HEK293 (cell line): Measurements from ENCODE around the gene ATP5F1A.
A peak's percentile ranks its signal among the peaks of the same experiment; 100 is the strongest.

ENCODE experiments used
- GLIS1 ChIP-seq: fragments of 450-650 bp; formaldehyde crosslinking; IDR thresholded peaks from 2 replicates; pipeline ENCODE4 v1.5.1; 2016; ENCODE audit warnings: missing biosample characterization, missing genetic modification characterization
- IKZF3 ChIP-seq: fragments of 450-650 bp; IDR thresholded peaks from 2 replicates; pipeline ENCODE4 v1.5.0; 2018; ENCODE audit warnings: missing biosample characterization, mild to moderate bottlenecking, missing genetic modification characterization, moderate library complexity
- KLF1 ChIP-seq: fragments of 450-650 bp; formaldehyde crosslinking; IDR thresholded peaks from 2 replicates; pipeline ENCODE4 v1.5.1; 2016; ENCODE audit warnings: missing biosample characterization, missing genetic modification characterization
- PRDM10 ChIP-seq: fragments of 450-650 bp; formaldehyde crosslinking; IDR thresholded peaks from 2 replicates; pipeline ENCODE4 v1.5.1; 2016; ENCODE audit warnings: missing biosample characterization, missing genetic modification characterization
- SP3 ChIP-seq: fragments of 450-650 bp; formaldehyde crosslinking; IDR thresholded peaks from 2 replicates; pipeline ENCODE4 v1.5.1; 2016; ENCODE audit warnings: missing biosample characterization, missing genetic modification characterization
- SP7 ChIP-seq: fragments of 450-650 bp; formaldehyde crosslinking; IDR thresholded peaks from 2 replicates; pipeline ENCODE4 v1.5.1; 2016; ENCODE audit warnings: missing biosample characterization, missing genetic modification characterization
- YY1 ChIP-seq: fragments of 450-650 bp; formaldehyde crosslinking; IDR thresholded peaks from 2 replicates; pipeline ENCODE4 v1.5.1; 2018; ENCODE audit warnings: missing biosample characterization, missing genetic modification characterization
- YY2 ChIP-seq: fragments of 450-650 bp; formaldehyde crosslinking; IDR thresholded peaks from 2 replicates; pipeline ENCODE4 v1.5.1; 2016; ENCODE audit warnings: missing biosample characterization, missing genetic modification characterization
- ZBTB11 ChIP-seq: fragments of 450-650 bp; formaldehyde crosslinking; conservative IDR thresholded peaks from 2 replicates; pipeline ENCODE4 v1.5.1; 2016; ENCODE audit warnings: low read depth, missing biosample characterization, missing genetic modification characterization
- ZBTB8A ChIP-seq: fragments of 450-650 bp; formaldehyde crosslinking; IDR thresholded peaks from 2 replicates; pipeline ENCODE4 v1.5.1; 2016; ENCODE audit warnings: missing biosample characterization, missing genetic modification characterization
- ZEB2 ChIP-seq: fragments of 450-650 bp; formaldehyde crosslinking; IDR thresholded peaks from 2 replicates; pipeline ENCODE4 v1.5.1; 2016; ENCODE audit warnings: missing biosample characterization, missing genetic modification characterization
- ZIC2 ChIP-seq: fragments of 450-650 bp; formaldehyde crosslinking; IDR thresholded peaks from 2 replicates; pipeline ENCODE4 v1.5.1; 2016; ENCODE audit warnings: missing biosample characterization, missing genetic modification characterization
- ZNF121 ChIP-seq: fragments of 450-650 bp; formaldehyde crosslinking; IDR thresholded peaks from 2 replicates; pipeline ENCODE4 v1.5.1; 2016; ENCODE audit warnings: missing biosample characterization, missing genetic modification characterization
- ZNF169 ChIP-seq: fragments of 450-650 bp; formaldehyde crosslinking; IDR thresholded peaks from 2 replicates; pipeline ENCODE4 v1.5.1; 2016; ENCODE audit warnings: missing biosample characterization, missing genetic modification characterization
- ZNF2 ChIP-seq: fragments of 450-650 bp; formaldehyde crosslinking; IDR thresholded peaks from 2 replicates; pipeline ENCODE4 v1.5.1; 2016; ENCODE audit warnings: missing biosample characterization, missing genetic modification characterization
- ZNF366 ChIP-seq: fragments of 450-650 bp; formaldehyde crosslinking; conservative IDR thresholded peaks from 2 replicates; pipeline ENCODE4 v1.5.1; 2016; ENCODE audit warnings: missing biosample characterization, missing genetic modification characterization
- ZNF555 ChIP-seq: fragments of 450-650 bp; formaldehyde crosslinking; conservative IDR thresholded peaks from 2 replicates; pipeline ENCODE4 v1.5.1; 2017; ENCODE audit warnings: missing biosample characterization, mild to moderate bottlenecking, missing genetic modification characterization, inconsistent platforms
- ZNF558 ChIP-seq: fragments of 450-650 bp; formaldehyde crosslinking; IDR thresholded peaks from 2 replicates; pipeline ENCODE4 v1.5.1; 2016; ENCODE audit warnings: missing biosample characterization, missing genetic modification characterization
- ZNF610 ChIP-seq: fragments of 450-650 bp; formaldehyde crosslinking; IDR thresholded peaks from 2 replicates; pipeline ENCODE4 v1.5.1; 2016; ENCODE audit warnings: missing biosample characterization, missing genetic modification characterization, borderline replicate concordance
- ZNF621 ChIP-seq: fragments of 450-650 bp; formaldehyde crosslinking; IDR thresholded peaks from 2 replicates; pipeline ENCODE4 v1.5.1; 2017; ENCODE audit warnings: missing biosample characterization, missing genetic modification characterization
- ZNF629 ChIP-seq: fragments of 450-650 bp; formaldehyde crosslinking; IDR thresholded peaks from 2 replicates; pipeline ENCODE4 v1.5.1; 2017; ENCODE audit warnings: missing biosample characterization, missing genetic modification characterization
- ZNF777 ChIP-seq: fragments of 450-650 bp; formaldehyde crosslinking; IDR thresholded peaks from 2 replicates; pipeline ENCODE4 v1.5.1; 2017; ENCODE audit warnings: missing biosample characterization, missing genetic modification characterization, borderline replicate concordance
- ZNF792 ChIP-seq: fragments of 450-650 bp; formaldehyde crosslinking; IDR thresholded peaks from 2 replicates; pipeline ENCODE4 v1.5.1; 2016; ENCODE audit warnings: missing biosample characterization, missing genetic modification characterization
- ZSCAN30 ChIP-seq: fragments of 450-650 bp; IDR thresholded peaks from 2 replicates; pipeline ENCODE4 v1.5.1; 2018; ENCODE audit warnings: missing biosample characterization, mild to moderate bottlenecking, missing genetic modification characterization, moderate library complexity
- ZSCAN4 ChIP-seq: fragments of 450-650 bp; formaldehyde crosslinking; IDR thresholded peaks from 2 replicates; pipeline ENCODE4 v1.5.1; 2017; ENCODE audit warnings: missing biosample characterization, missing genetic modification characterization
- TF ChIP-seq, protein P1 (sequence below): fragments of 450-650 bp; formaldehyde crosslinking; IDR thresholded peaks from 2 replicates; pipeline ENCODE4 v1.5.1; 2016; ENCODE audit warnings: missing biosample characterization, missing genetic modification characterization, borderline replicate concordance
- TF ChIP-seq, protein P2 (sequence below): fragments of 450-650 bp; formaldehyde crosslinking; IDR thresholded peaks from 2 replicates; pipeline ENCODE4 v1.5.1; 2016; ENCODE audit warnings: missing biosample characterization, missing genetic modification characterization

ATP5F1A gene

GRCh38 chr18:46104128-46104911, 6.2 kb upstream of the ATP5F1A start, which contains the start of gene HAUS1 (continued):
- TF ChIP-seq ZBTB11 (tag by site-specific recombination) (peak; percentile 81), ZSCAN30 (tag by site-specific recombination) (peak; percentile 38; the same call in 1 of the 2 replicates), ZNF792 (tag by site-specific recombination) (peak; percentile 73; the same call in 1 of the 2 replicates), SP3 (peak; percentile 95), ZNF555 (tag by site-specific recombination) (no peak), SP7 (tag by site-specific recombination) (peak; percentile 63; the same call in 1 of the 2 replicates), IKZF3 (tag by site-specific recombination) (peak; percentile 87), ZNF121 (tag by site-specific recombination) (no peak), YY2 (tag by site-specific recombination) (peak; percentile 52; the same call in 1 of the 2 replicates), YY1 (tag by site-specific recombination) (peak; percentile 29; the same call in 1 of the 2 replicates), ZNF777 (tag by site-specific recombination) (peak; percentile 44; the same call in 1 of the 2 replicates), ZNF366 (tag by site-specific recombination) (peak; percentile 59), ZNF2 (tag by site-specific recombination) (0 out of 2 replicates have a peak, but pooled peaks have one; percentile 41), GLIS1 (tag by site-specific recombination) (peak; percentile 61), PRDM10 (tag by site-specific recombination) (peak; percentile 99), ZNF621 (no peak), ZIC2 (tag by site-specific recombination) (peak; percentile 49), ZNF558 (0 out of 2 replicates have a peak, but pooled peaks have one; percentile 41), ZBTB8A (tag by site-specific recombination) (peak; percentile 36; the same call in 1 of the 2 replicates), ZNF169 (tag by site-specific recombination) (no peak), KLF1 (tag by site-specific recombination) (no peak), ZSCAN4 (tag by site-specific recombination) (0 out of 2 replicates have a peak, but pooled peaks have one; percentile 22), ZEB2 (tag by site-specific recombination) (no peak), ZNF629 (tag by site-specific recombination) (peak; percentile 40; the same call in 1 of the 2 replicates), ZNF610 (tag by site-specific recombination) (no peak)
- TF ChIP-seq, protein P1, sequence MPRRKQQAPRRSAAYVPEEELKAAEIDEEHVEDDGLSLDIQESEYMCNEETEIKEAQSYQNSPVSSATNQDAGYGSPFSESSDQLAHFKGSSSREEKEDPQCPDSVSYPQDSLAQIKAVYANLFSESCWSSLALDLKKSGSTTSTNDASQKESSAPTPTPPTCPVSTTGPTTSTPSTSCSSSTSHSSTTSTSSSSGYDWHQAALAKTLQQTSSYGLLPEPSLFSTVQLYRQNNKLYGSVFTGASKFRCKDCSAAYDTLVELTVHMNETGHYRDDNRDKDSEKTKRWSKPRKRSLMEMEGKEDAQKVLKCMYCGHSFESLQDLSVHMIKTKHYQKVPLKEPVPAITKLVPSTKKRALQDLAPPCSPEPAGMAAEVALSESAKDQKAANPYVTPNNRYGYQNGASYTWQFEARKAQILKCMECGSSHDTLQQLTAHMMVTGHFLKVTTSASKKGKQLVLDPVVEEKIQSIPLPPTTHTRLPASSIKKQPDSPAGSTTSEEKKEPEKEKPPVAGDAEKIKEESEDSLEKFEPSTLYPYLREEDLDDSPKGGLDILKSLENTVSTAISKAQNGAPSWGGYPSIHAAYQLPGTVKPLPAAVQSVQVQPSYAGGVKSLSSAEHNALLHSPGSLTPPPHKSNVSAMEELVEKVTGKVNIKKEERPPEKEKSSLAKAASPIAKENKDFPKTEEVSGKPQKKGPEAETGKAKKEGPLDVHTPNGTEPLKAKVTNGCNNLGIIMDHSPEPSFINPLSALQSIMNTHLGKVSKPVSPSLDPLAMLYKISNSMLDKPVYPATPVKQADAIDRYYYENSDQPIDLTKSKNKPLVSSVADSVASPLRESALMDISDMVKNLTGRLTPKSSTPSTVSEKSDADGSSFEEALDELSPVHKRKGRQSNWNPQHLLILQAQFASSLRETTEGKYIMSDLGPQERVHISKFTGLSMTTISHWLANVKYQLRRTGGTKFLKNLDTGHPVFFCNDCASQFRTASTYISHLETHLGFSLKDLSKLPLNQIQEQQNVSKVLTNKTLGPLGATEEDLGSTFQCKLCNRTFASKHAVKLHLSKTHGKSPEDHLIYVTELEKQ (tag by site-specific recombination): no peak
- TF ChIP-seq, protein P2, sequence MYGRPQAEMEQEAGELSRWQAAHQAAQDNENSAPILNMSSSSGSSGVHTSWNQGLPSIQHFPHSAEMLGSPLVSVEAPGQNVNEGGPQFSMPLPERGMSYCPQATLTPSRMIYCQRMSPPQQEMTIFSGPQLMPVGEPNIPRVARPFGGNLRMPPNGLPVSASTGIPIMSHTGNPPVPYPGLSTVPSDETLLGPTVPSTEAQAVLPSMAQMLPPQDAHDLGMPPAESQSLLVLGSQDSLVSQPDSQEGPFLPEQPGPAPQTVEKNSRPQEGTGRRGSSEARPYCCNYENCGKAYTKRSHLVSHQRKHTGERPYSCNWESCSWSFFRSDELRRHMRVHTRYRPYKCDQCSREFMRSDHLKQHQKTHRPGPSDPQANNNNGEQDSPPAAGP (tag by site-specific recombination): peak; percentile 42; the same call in 1 of the 2 replicates
